ENCODE data around the gene TRA2A.
"Not testable (repeated sequence)": the region's sequence is repeated elsewhere in the genome, so short reads cannot be mapped to it uniquely, and the experiment has no call there.

TRA2A gene

GRCh38 chr7:23514755-23515154 is 17.0 kb downstream of the TRA2A start:
- Histone ChIP-seq H3K27me3 (ENCODE audit: control insufficient read depth, low read length) (no peaks in the 10 kb centered on the region), H3K9me2 (replicated peaks; ENCODE audit: control insufficient read depth, low read length) (no peaks in the 10 kb centered on the region), H3K4me3 (ENCODE audit: low read length) (no peak overlapping the region), H3K36me3 (ENCODE audit: control insufficient read depth, low read length) (peaks cover 96% of the 10 kb centered on the region), H3K4me1 (ENCODE audit: control insufficient read depth, low read length) (no peaks in the 10 kb centered on the region), H3K79me2 (ENCODE audit: control insufficient read depth, low read length) (peaks cover 92% of the 10 kb centered on the region), H4K20me1 (ENCODE audit: control insufficient read depth, insufficient read depth, low read depth, low read length) (peaks cover 12% of the 10 kb centered on the region), H3F3A (ENCODE audit: control insufficient read depth, insufficient read depth) (peaks cover 21% of the 10 kb centered on the region), H3K9me3 (ENCODE audit: control insufficient read depth, insufficient read depth, low read length) (no peaks in the 10 kb centered on the region), H3K27ac (ENCODE audit: low read depth, low read length) (no peak overlapping the region), H3K4me2 (ENCODE audit: low read length) (no peak overlapping the region)
- no peak for TF ChIP-seq EZH2phosphoT487 (IDR thresholded peaks at IDR 0.05; ENCODE audit: borderline replicate concordance, low read length)
- TF ChIP-seq, protein P1, sequence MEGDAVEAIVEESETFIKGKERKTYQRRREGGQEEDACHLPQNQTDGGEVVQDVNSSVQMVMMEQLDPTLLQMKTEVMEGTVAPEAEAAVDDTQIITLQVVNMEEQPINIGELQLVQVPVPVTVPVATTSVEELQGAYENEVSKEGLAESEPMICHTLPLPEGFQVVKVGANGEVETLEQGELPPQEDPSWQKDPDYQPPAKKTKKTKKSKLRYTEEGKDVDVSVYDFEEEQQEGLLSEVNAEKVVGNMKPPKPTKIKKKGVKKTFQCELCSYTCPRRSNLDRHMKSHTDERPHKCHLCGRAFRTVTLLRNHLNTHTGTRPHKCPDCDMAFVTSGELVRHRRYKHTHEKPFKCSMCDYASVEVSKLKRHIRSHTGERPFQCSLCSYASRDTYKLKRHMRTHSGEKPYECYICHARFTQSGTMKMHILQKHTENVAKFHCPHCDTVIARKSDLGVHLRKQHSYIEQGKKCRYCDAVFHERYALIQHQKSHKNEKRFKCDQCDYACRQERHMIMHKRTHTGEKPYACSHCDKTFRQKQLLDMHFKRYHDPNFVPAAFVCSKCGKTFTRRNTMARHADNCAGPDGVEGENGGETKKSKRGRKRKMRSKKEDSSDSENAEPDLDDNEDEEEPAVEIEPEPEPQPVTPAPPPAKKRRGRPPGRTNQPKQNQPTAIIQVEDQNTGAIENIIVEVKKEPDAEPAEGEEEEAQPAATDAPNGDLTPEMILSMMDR (IDR thresholded peaks at IDR 0.05; ENCODE audit: low read depth, low read length, poor library complexity, severe bottlenecking), result no peak

GRCh38 chr7:23513746-23514145 is 18.0 kb downstream of the TRA2A start:
- H3K27me3 ChIP-seq (ENCODE audit: control insufficient read depth, low read length); H3K4me2 ChIP-seq (ENCODE audit: low read length); H3K4me1 ChIP-seq (ENCODE audit: control insufficient read depth, low read length); H3K4me3 ChIP-seq (ENCODE audit: low read length); H3K9me3 ChIP-seq (ENCODE audit: control insufficient read depth, insufficient read depth, low read length); H3K9me2 ChIP-seq (replicated peaks; ENCODE audit: control insufficient read depth, low read length); H3K27ac ChIP-seq (ENCODE audit: low read depth, low read length): not testable (repeated sequence)
- peaks cover 19% of the 10 kb centered on the region for H4K20me1 ChIP-seq (ENCODE audit: control insufficient read depth, insufficient read depth, low read depth, low read length)
- H3K79me2 ChIP-seq (ENCODE audit: control insufficient read depth, low read length), result peaks cover 92% of the 10 kb centered on the region
- H3K36me3 ChIP-seq (ENCODE audit: control insufficient read depth, low read length), result peaks cover 96% of the 10 kb centered on the region
- H3F3A ChIP-seq (ENCODE audit: control insufficient read depth, insufficient read depth), result peaks cover 27% of the 10 kb centered on the region

DNA sequence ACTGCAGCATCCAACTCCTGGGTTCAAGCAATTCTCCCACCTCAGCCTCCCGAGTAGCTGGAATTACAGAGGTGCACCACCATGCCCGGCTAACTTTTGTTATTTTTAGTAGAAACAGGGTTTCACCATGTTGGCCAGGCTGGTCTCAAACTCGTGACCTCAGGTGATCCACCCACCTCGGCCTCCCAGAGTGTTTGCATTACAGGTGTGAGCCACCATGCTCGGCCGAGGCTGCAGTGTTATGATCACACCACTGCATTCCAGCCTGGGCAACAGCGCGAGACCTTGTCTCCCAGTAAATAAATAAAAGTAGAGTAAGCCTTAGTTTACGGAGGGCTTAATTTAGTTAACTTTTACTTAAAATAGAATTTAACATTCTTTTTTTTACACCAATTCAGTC is 37.8 kb downstream of the TRA2A start:
- H3K36me3 ChIP-seq (ENCODE audit: control insufficient read depth, low read length), result 0 out of 2 replicates have a peak, but pooled peaks cover 3% of the 10 kb centered on the region
- no peak overlapping the region for H3K27ac ChIP-seq (ENCODE audit: low read depth, low read length)
- no peak overlapping the region for H3K4me2 ChIP-seq (ENCODE audit: low read length)
- peaks cover 24% of the 10 kb centered on the region for H3K4me1 ChIP-seq (ENCODE audit: control insufficient read depth, low read length)
- H3K9me3 ChIP-seq (ENCODE audit: control insufficient read depth, insufficient read depth, low read length), result no peaks in the 10 kb centered on the region
- no peaks in the 10 kb centered on the region for H3K27me3 ChIP-seq (ENCODE audit: control insufficient read depth, low read length)
- no peaks in the 10 kb centered on the region for H4K20me1 ChIP-seq (ENCODE audit: control insufficient read depth, insufficient read depth, low read depth, low read length)
- peaks cover 44% of the 10 kb centered on the region for H3F3A ChIP-seq (ENCODE audit: control insufficient read depth, insufficient read depth)
- peaks cover 21% of the 10 kb centered on the region for H3K79me2 ChIP-seq (ENCODE audit: control insufficient read depth, low read length)
- H3K9me2 ChIP-seq (replicated peaks; ENCODE audit: control insufficient read depth, low read length), result no peaks in the 10 kb centered on the region
- H3K4me3 ChIP-seq (ENCODE audit: low read length), result no peak overlapping the region
- TF ChIP-seq, protein P1 (IDR thresholded peaks at IDR 0.05; ENCODE audit: low read depth, low read length, poor library complexity, severe bottlenecking), result no peak
- TF ChIP-seq EZH2phosphoT487 (IDR thresholded peaks at IDR 0.05; ENCODE audit: borderline replicate concordance, low read length), result no peak

DNA sequence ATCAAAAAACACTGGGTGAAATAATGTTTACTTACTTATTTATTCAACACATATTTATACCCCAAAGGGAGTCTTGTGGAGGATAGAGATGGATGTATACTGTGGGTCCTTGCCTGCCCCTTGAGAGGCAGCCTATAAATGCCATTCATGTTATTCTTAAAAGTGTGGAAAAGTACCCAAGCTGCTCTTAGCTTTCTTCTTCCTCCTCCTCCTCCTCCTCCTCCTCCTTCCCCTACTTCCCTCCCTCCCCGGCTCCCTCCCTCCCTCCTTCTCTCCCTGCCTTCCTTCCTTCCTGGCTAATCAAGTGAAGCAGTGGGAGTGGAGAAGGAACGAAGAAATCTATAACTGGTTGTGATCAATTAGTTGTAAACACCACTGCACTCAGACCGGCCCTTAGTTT is 40.3 kb downstream of the TRA2A start:
- H3K27ac ChIP-seq (ENCODE audit: low read depth, low read length), result peak overlapping the region; percentile 81
- H3F3A ChIP-seq (ENCODE audit: control insufficient read depth, insufficient read depth), result peaks cover 42% of the 10 kb centered on the region
- peak overlapping the region; percentile 93 for H3K4me3 ChIP-seq (ENCODE audit: low read length)
- peak overlapping the region; percentile 97 for H3K4me2 ChIP-seq (ENCODE audit: low read length)
- no peaks in the 10 kb centered on the region for H3K27me3 ChIP-seq (ENCODE audit: control insufficient read depth, low read length)
- H3K36me3 ChIP-seq (ENCODE audit: control insufficient read depth, low read length), result 0 out of 2 replicates have a peak, but pooled peaks cover 3% of the 10 kb centered on the region
- no peaks in the 10 kb centered on the region for H3K9me3 ChIP-seq (ENCODE audit: control insufficient read depth, insufficient read depth, low read length)
- H3K4me1 ChIP-seq (ENCODE audit: control insufficient read depth, low read length), result peaks cover 24% of the 10 kb centered on the region
- no peaks in the 10 kb centered on the region for H4K20me1 ChIP-seq (ENCODE audit: control insufficient read depth, insufficient read depth, low read depth, low read length)
- peaks cover 21% of the 10 kb centered on the region for H3K79me2 ChIP-seq (ENCODE audit: control insufficient read depth, low read length)
- TF ChIP-seq, protein P1 (IDR thresholded peaks at IDR 0.05; ENCODE audit: low read depth, low read length, poor library complexity, severe bottlenecking), result no peak
- no peak for TF ChIP-seq EZH2phosphoT487 (IDR thresholded peaks at IDR 0.05; ENCODE audit: borderline replicate concordance, low read length)
- H3K9me2 ChIP-seq (replicated peaks; ENCODE audit: control insufficient read depth, low read length), result no peaks in the 10 kb centered on the region
